ENCODE data around the gene TMEM14A.

- peak; percentile 1 for TF ChIP-seq TAF1 (IDR thresholded peaks at IDR 0.05; ENCODE audit: low read depth)
- no peak for TF ChIP-seq RAD21 (conservative IDR thresholded peaks at IDR 0.05)
- TF ChIP-seq CTCF (IDR thresholded peaks at IDR 0.05; ENCODE audit: poor library complexity, severe bottlenecking) = no peak
- TF ChIP-seq, protein P1, sequence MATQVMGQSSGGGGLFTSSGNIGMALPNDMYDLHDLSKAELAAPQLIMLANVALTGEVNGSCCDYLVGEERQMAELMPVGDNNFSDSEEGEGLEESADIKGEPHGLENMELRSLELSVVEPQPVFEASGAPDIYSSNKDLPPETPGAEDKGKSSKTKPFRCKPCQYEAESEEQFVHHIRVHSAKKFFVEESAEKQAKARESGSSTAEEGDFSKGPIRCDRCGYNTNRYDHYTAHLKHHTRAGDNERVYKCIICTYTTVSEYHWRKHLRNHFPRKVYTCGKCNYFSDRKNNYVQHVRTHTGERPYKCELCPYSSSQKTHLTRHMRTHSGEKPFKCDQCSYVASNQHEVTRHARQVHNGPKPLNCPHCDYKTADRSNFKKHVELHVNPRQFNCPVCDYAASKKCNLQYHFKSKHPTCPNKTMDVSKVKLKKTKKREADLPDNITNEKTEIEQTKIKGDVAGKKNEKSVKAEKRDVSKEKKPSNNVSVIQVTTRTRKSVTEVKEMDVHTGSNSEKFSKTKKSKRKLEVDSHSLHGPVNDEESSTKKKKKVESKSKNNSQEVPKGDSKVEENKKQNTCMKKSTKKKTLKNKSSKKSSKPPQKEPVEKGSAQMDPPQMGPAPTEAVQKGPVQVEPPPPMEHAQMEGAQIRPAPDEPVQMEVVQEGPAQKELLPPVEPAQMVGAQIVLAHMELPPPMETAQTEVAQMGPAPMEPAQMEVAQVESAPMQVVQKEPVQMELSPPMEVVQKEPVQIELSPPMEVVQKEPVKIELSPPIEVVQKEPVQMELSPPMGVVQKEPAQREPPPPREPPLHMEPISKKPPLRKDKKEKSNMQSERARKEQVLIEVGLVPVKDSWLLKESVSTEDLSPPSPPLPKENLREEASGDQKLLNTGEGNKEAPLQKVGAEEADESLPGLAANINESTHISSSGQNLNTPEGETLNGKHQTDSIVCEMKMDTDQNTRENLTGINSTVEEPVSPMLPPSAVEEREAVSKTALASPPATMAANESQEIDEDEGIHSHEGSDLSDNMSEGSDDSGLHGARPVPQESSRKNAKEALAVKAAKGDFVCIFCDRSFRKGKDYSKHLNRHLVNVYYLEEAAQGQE (IDR thresholded peaks at IDR 0.05; ENCODE audit: borderline replicate concordance) = no peak
- TF ChIP-seq EZH2 (IDR thresholded peaks at IDR 0.05; ENCODE audit: borderline replicate concordance, insufficient read depth, low read length, poor library complexity, severe bottlenecking) = no peak
- TF ChIP-seq EP300 (conservative IDR thresholded peaks at IDR 0.05; ENCODE audit: poor library complexity, severe bottlenecking) = no peak
- TF ChIP-seq POLR2AphosphoS5 (IDR thresholded peaks at IDR 0.05) = no peak
- no peak for TF ChIP-seq SMC3 (conservative IDR thresholded peaks at IDR 0.05; ENCODE audit: poor library complexity)
These were observed 763 bp downstream of the TMEM14A start for GRCh38 chr6:52671676-52672075.

Data from neural cell (in vitro differentiated cells).